K562 (cell line): ENCODE measurements around the gene VSIG4. TPM values are rescaled to one million over a fixed set of nuclear protein-coding genes. Genes with fewer than 3 reads are reported as not detected.
A peak's percentile ranks its signal among the peaks of the same experiment; 100 is the strongest.

Experiments used
- DACH1 ChIP-seq: fragments of 450-650 bp; IDR thresholded peaks from 2 replicates; pipeline ENCODE4 v1.6.1; 2018; ENCODE audit not compliant: partially characterized antibody
- ESRRB ChIP-seq: fragments of 250-450 bp; sonication (Bioruptor Pico); IDR thresholded peaks from 2 replicates; pipeline ENCODE4 v1.5.0; 2020; ENCODE audit warnings: mild to moderate bottlenecking, moderate library complexity, borderline replicate concordance
- JUN ChIP-seq, 2 experiments: sonication (generic) in 1 of 2; formaldehyde crosslinking in 1 of 2; IDR thresholded peaks; 2 replicates each; pipeline versions ENCODE4 v1.6.1 to v1.8.0; 2012 to 2022; ENCODE audit warnings: borderline replicate concordance in 2 of 2, mild to moderate bottlenecking in 2 of 2, improper control_type of control experiment in 1 of 2, low read depth in 1 of 2, low read length in 1 of 2, missing genetic modification reagents in 1 of 2
- MCM2 ChIP-seq: fragments of 450-650 bp; IDR thresholded peaks from 2 replicates; pipeline ENCODE4 v1.6.1; 2017; ENCODE audit warnings: low read depth, mild to moderate bottlenecking
- MEF2D ChIP-seq: conservative IDR thresholded peaks from 2 replicates; pipeline ENCODE4 v1.6.1; 2016; ENCODE audit warnings: low read depth, missing genetic modification characterization, missing compliant biosample characterization
- MGA ChIP-seq: fragments of 450-650 bp; IDR thresholded peaks from 2 replicates; pipeline ENCODE4 v1.6.1; 2016; ENCODE audit warnings: mild to moderate bottlenecking, moderate library complexity
- POLR2G ChIP-seq: fragments of 200-400 bp; formaldehyde crosslinking; IDR thresholded peaks from 2 replicates; pipeline ENCODE4 v1.6.1; 2017; ENCODE audit warnings: low read depth, mild to moderate bottlenecking, antibody characterized with exemption, low read length, moderate library complexity
- SRSF1 ChIP-seq: fragments of 200-400 bp; formaldehyde crosslinking; IDR thresholded peaks from 2 replicates; pipeline ENCODE4 v1.6.1; 2017; ENCODE audit warnings: mild to moderate bottlenecking, low read depth, low read length, moderate library complexity
- THRAP3 ChIP-seq: fragments of 450-650 bp; IDR thresholded peaks from 2 replicates; pipeline ENCODE4 v1.6.1; 2016; ENCODE audit warnings: mild to moderate bottlenecking, inconsistent platforms, borderline replicate concordance
- XRCC3 ChIP-seq: fragments of 450-650 bp; IDR thresholded peaks from 2 replicates; pipeline ENCODE4 v1.6.1; 2017; ENCODE audit warnings: mild to moderate bottlenecking, moderate library complexity
- ZNF282 ChIP-seq: sonication (generic); formaldehyde crosslinking; IDR thresholded peaks from 2 replicates; pipeline ENCODE4 v1.8.1; 2023; ENCODE audit warnings: missing genetic modification reagents
- ZNF75A ChIP-seq: fragments of 450-650 bp; formaldehyde crosslinking; IDR thresholded peaks from 2 replicates; pipeline ENCODE4 v1.4.0; 2020; ENCODE audit warnings: mild to moderate bottlenecking
- polyA plus RNA-seq, 8 experiments: library from polyadenylated mRNA; depleted of rRNA in 4 of 8; stranded (reverse) in 5 of 8; unstranded in 3 of 8; fragments of >200 nt; fragmentation: Nextera tagmentation in 2 of 8; fragmentation: Illumina TruSeq in 1 of 8; extraction: Ambion mirVana in 2 of 8; extraction: Trizol in 1 of 8; gene quantifications; 2 replicates each; pipeline versions ENCODE4 v1.2.1 to v1.2.3, GENCODE V29; 2011 to 2014; ENCODE audit warnings: inconsistent platforms in 1 of 8, missing spikeins in 1 of 8
- total RNA-seq, 7 experiments: library from RNA; depleted of rRNA in 6 of 7; stranded (reverse); fragments of >200 nt in 6 of 7; fragmentation: Illumina TruSeq in 2 of 7; extraction: Trizol in 2 of 7; gene quantifications; 2 replicates each; pipeline versions ENCODE4 v1.2.1 to v1.2.3, GENCODE V29; 2011 to 2021; ENCODE audit warnings: low replicate concordance in 1 of 7
- TF ChIP-seq, protein P1 (sequence below): fragments of 250-450 bp; sonication (Bioruptor Pico); IDR thresholded peaks from 2 replicates; pipeline ENCODE4 v1.8.0; 2021; ENCODE audit warnings: moderate library complexity, mild to moderate bottlenecking, inconsistent platforms
- TF ChIP-seq, protein P2 (sequence below): conservative IDR thresholded peaks from 2 replicates; pipeline ENCODE4 v1.6.1; 2011; ENCODE audit warnings: low read depth, mild to moderate bottlenecking, low read length; ENCODE audit not compliant: control insufficient read depth

The VSIG4 gene
- total and polyA plus RNA-seq, 9 of the 15 experiments (the other 6 are each of a cell fraction or from before 2014, with no cell fraction given) = 0.22 to 1.6 (median 0.46) TPM; not detected in 1

DNA sequence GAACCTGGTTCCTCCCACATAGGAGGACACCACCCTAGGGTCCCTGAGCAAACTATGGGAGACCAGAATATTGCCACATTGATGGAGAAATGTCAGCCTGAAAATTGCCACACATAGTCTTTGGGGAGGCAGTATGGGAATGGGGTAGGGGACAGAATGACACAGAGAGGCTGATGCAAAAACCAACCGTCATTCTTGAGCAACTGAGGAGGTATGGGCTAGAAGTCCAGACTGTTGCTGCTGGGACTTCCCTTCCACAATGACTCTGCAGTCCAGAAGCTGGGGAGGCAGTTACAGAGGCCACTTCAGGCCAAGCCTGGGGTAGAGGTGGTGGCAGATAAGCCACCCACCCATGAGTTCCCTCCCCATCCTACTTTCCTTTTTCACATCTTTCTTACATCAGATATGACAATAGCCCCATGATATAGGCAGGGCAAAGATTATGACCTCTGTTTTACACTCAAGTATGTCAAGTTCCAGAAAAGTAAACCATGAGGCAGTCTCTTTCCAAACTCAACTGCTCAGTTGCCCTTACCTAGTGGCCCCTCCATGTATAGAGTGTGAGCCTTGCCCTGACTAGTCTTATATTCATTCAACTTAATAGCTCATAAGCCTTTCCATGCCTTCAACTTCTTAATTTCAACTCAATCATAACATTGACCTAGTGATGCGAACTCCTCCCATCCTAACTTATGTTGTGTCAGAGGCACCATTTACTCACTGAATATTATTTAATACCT lies 41.7 kb downstream of the VSIG4 start (continued):
- peak; percentile 67 for TF ChIP-seq MGA
- peak; percentile 60; the same call in 1 of the 2 replicates for TF ChIP-seq POLR2G
- no peak for TF ChIP-seq ZNF75A (CRISPR knock-in tag)
- TF ChIP-seq, protein P1, sequence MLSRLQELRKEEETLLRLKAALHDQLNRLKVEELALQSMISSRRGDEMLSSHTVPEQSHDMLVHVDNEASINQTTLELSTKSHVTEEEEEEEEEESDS (CRISPR knock-in tag) = no peak
- TF ChIP-seq ESRRB = no peak
- TF ChIP-seq SRSF1 = no peak
- no peak for TF ChIP-seq MCM2
- TF ChIP-seq JUN (IDR thresholded peaks at IDR 0.05; ENCODE audit: borderline replicate concordance, low read depth, low read length) = peak; percentile 47; the same call in 1 of the 2 replicates
- TF ChIP-seq JUN (CRISPR knock-in tag; IDR thresholded peaks at IDR 0.05; ENCODE audit: borderline replicate concordance) = no peak
- no peak for TF ChIP-seq XRCC3
- peak; percentile 15 for TF ChIP-seq DACH1
- no peak for TF ChIP-seq ZNF282 (CRISPR knock-in tag)
- TF ChIP-seq, protein P2, sequence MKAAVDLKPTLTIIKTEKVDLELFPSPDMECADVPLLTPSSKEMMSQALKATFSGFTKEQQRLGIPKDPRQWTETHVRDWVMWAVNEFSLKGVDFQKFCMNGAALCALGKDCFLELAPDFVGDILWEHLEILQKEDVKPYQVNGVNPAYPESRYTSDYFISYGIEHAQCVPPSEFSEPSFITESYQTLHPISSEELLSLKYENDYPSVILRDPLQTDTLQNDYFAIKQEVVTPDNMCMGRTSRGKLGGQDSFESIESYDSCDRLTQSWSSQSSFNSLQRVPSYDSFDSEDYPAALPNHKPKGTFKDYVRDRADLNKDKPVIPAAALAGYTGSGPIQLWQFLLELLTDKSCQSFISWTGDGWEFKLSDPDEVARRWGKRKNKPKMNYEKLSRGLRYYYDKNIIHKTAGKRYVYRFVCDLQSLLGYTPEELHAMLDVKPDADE = 0 out of 2 replicates have a peak, but pooled peaks have one; percentile 65
- no peak for TF ChIP-seq THRAP3
- TF ChIP-seq MEF2D (tag) = peak; percentile 68; the same call in 1 of the 2 replicates
